ENCODE results near the gene TMEM120A.

DNA sequence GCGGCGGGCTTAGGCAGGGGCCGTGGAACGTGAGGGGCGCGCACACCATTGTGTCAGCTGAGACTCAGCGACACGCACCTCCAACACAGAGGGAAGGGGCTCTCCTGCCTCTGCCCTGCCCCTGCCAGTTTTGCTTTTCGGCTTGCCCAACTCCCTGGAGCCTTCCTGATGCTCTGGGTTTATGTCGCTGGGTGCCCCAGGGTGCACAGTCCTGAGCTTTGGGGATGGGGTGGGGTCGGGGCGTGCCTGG lies 13.3 kb downstream of the TMEM120A start:
- TF ChIP-seq, protein P1, sequence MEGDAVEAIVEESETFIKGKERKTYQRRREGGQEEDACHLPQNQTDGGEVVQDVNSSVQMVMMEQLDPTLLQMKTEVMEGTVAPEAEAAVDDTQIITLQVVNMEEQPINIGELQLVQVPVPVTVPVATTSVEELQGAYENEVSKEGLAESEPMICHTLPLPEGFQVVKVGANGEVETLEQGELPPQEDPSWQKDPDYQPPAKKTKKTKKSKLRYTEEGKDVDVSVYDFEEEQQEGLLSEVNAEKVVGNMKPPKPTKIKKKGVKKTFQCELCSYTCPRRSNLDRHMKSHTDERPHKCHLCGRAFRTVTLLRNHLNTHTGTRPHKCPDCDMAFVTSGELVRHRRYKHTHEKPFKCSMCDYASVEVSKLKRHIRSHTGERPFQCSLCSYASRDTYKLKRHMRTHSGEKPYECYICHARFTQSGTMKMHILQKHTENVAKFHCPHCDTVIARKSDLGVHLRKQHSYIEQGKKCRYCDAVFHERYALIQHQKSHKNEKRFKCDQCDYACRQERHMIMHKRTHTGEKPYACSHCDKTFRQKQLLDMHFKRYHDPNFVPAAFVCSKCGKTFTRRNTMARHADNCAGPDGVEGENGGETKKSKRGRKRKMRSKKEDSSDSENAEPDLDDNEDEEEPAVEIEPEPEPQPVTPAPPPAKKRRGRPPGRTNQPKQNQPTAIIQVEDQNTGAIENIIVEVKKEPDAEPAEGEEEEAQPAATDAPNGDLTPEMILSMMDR (IDR thresholded peaks at IDR 0.05): no peak
- TF ChIP-seq POLR2AphosphoS5 (IDR thresholded peaks at IDR 0.05; ENCODE audit: low read depth, low read length) (no peak), SIN3A (IDR thresholded peaks at IDR 0.05; ENCODE audit: borderline replicate concordance, insufficient read depth, low read depth, low read length) (no peak), TCF7L2 (IDR thresholded peaks at IDR 0.05; ENCODE audit: low read depth, low read length) (no peak)
- TF ChIP-seq, protein P2, sequence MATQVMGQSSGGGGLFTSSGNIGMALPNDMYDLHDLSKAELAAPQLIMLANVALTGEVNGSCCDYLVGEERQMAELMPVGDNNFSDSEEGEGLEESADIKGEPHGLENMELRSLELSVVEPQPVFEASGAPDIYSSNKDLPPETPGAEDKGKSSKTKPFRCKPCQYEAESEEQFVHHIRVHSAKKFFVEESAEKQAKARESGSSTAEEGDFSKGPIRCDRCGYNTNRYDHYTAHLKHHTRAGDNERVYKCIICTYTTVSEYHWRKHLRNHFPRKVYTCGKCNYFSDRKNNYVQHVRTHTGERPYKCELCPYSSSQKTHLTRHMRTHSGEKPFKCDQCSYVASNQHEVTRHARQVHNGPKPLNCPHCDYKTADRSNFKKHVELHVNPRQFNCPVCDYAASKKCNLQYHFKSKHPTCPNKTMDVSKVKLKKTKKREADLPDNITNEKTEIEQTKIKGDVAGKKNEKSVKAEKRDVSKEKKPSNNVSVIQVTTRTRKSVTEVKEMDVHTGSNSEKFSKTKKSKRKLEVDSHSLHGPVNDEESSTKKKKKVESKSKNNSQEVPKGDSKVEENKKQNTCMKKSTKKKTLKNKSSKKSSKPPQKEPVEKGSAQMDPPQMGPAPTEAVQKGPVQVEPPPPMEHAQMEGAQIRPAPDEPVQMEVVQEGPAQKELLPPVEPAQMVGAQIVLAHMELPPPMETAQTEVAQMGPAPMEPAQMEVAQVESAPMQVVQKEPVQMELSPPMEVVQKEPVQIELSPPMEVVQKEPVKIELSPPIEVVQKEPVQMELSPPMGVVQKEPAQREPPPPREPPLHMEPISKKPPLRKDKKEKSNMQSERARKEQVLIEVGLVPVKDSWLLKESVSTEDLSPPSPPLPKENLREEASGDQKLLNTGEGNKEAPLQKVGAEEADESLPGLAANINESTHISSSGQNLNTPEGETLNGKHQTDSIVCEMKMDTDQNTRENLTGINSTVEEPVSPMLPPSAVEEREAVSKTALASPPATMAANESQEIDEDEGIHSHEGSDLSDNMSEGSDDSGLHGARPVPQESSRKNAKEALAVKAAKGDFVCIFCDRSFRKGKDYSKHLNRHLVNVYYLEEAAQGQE (IDR thresholded peaks at IDR 0.05; ENCODE audit: insufficient read depth in 1 of 2, low read depth in 2 of 2, low read length in 1 of 2): no peak

Measured in Panc1 (cell line).